Mucosa of stomach (tissue), 1 donor: ENCODE data around the gene ZNF430.
"Not testable (repeated sequence)": the region's sequence is repeated elsewhere in the genome, so short reads cannot be mapped to it uniquely, and the experiment has no call there.

ENCODE experiments used
- H3K27me3 ChIP-seq: one replicate; pipeline ENCODE4 v1.7.0; 2013; ENCODE audit warnings: mild to moderate bottlenecking, low read length; ENCODE audit not compliant: control insufficient read depth, insufficient read depth
- H3K36me3 ChIP-seq: one replicate; pipeline ENCODE4 v1.7.0; 2013; ENCODE audit warnings: low read length; ENCODE audit not compliant: control insufficient read depth, insufficient read depth
- H3K4me1 ChIP-seq: one replicate; pipeline ENCODE4 v1.7.0; 2013; ENCODE audit warnings: mild to moderate bottlenecking, low read length; ENCODE audit not compliant: control insufficient read depth, insufficient read depth
- H3K4me3 ChIP-seq: one replicate; pipeline ENCODE4 v1.7.0; 2013; ENCODE audit warnings: low read length
- H3K9ac ChIP-seq: one replicate; pipeline ENCODE4 v1.7.0; 2013; ENCODE audit warnings: mild to moderate bottlenecking, low read length, moderate library complexity
- H3K9me3 ChIP-seq: one replicate; pipeline ENCODE4 v1.7.0; 2013; ENCODE audit warnings: mild to moderate bottlenecking, low read length, moderate library complexity; ENCODE audit not compliant: control insufficient read depth
- donor health status: Pancreatic carcinoma.

The ZNF430 gene

GRCh38 chr19:21020298-21021227 is at the start of gene ZNF430:
Gene ZNF430, plus strand, starts transcription at chr19:21020657. Its CDS starts 144 bp downstream, at chr19:21020801.
- Histone ChIP-seq H3K4me1 (peaks cover 15% of the 10 kb centered on the region), H3K4me3 (peak within 1 kb of the TSS; percentile 85), H3K36me3 (no peaks in the 10 kb centered on the region), H3K9me3 (no peaks in the 10 kb centered on the region), H3K9ac (peak within 1 kb of the TSS; percentile 89), H3K27me3 (no peaks in the 10 kb centered on the region)

- not testable (repeated sequence) for H3K4me3 ChIP-seq, H3K9me3 ChIP-seq, H3K36me3 ChIP-seq, H3K27me3 ChIP-seq, H3K4me1 ChIP-seq, H3K9ac ChIP-seq
Measured at GRCh38 chr19:20992788-20993187, 27.7 kb upstream of the ZNF430 start.

DNA sequence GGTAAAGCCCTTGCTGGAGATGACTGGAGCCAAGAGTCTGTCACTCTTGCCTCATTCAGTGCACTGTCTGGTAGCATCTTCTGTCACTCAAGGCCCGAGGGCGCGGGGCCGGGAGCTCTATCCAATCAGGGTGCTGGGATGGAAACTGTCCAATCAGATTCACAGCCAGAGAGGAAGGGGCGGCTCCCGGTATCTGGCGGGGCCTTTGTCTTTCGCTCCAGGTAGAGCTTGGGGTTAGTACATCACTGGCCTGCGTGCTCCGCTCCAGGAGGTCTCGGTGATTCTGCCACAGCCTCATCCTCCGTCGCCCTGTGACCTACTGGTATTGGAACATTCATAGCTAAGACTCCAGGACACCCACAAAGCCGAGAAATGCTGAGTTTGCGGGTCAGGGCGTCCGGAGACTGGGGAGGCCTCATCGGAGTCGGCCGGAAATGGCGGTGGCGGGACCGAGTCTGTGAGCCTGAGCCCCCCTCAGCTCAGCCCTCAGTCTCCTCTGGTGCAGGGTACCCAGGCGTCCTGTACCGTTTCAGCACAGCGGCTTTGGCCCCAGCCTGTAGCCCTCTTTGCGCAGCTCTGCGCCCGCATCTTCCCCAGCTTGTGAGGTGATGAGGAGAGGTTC is 20.6 kb upstream of the ZNF430 start:
- Histone ChIP-seq H3K36me3 (no peaks in the 10 kb centered on the region), H3K4me3 (peak overlapping the region; percentile 37), H3K4me1 (no peaks in the 10 kb centered on the region), H3K9me3 (no peaks in the 10 kb centered on the region), H3K27me3 (no peaks in the 10 kb centered on the region), H3K9ac (no peak overlapping the region)

GRCh38 chr19:21021238-21021637 is 781 bp downstream of the ZNF430 start:
- H3K36me3 ChIP-seq, H3K9me3 ChIP-seq, H3K27me3 ChIP-seq: not testable (repeated sequence)
- Histone ChIP-seq H3K4me1 (peaks cover 15% of the 10 kb centered on the region), H3K4me3 (peak overlapping the region; percentile 85), H3K9ac (peak overlapping the region; percentile 89)

DNA sequence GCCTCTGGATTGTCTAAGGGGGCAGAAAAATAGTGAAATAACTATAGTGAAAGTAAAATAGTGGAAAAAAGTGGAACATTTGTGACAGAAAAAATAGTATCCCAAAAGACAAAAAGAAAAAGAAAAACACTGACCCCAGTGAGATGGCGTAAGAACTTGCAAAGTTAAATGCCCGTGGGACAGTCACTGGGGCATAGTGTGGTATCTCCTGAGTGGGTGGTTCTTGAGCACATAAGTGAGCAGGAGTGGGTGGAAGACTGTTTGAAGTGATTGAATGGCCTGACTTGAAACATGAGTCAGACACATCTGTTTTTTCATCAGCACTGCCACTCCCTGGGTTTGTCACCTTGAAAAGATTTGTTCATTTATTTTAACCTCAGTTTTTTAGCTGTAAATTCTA is 2.5 kb downstream of the ZNF430 start:
- Histone ChIP-seq H3K36me3 (no peaks in the 10 kb centered on the region), H3K9ac (no peak overlapping the region), H3K27me3 (no peaks in the 10 kb centered on the region), H3K4me3 (no peak overlapping the region), H3K9me3 (no peaks in the 10 kb centered on the region), H3K4me1 (peaks cover 15% of the 10 kb centered on the region)

DNA sequence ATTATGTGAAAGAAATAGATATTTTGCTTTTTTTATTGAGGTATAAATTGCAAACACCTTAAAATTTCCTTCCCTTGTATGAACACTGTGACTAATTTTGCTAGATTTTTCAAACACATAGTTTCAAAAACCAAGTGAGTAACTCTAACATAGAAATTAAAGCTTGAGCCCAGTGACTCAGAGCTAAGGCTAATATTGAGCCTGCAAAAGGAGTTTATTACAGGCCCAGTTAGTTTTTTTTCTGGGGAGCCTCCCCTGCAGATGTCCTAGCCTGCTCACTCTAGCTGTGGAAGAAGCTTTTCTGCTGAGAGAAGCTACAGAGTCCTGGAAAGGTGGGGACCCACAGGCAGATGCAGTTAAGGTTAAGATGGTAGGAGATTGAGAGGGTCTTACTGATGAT is 3.4 kb downstream of the ZNF430 start:
- peaks cover 15% of the 10 kb centered on the region for H3K4me1 ChIP-seq
- H3K27me3 ChIP-seq = no peaks in the 10 kb centered on the region
- H3K9ac ChIP-seq = no peak overlapping the region
- H3K9me3 ChIP-seq = no peaks in the 10 kb centered on the region
- H3K4me3 ChIP-seq = no peak overlapping the region
- no peaks in the 10 kb centered on the region for H3K36me3 ChIP-seq

DNA sequence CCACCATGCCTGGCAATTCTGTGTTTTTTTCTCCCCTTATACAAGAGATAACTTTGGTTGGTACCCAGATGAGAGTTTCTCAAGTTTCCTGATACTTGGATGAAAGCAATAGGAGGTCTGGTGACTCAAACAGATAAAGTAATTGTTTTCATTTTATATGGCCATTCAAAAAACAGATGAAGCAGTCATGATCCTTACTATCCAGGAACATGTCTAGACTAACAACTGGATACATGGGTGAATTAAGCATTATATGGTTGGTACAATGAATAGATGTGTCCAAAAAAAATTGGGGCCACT is 8.5 kb downstream of the ZNF430 start:
- Histone ChIP-seq H3K36me3 (no peaks in the 10 kb centered on the region), H3K4me1 (peaks cover 3% of the 10 kb centered on the region), H3K9me3 (no peaks in the 10 kb centered on the region), H3K9ac (no peak overlapping the region), H3K4me3 (no peak overlapping the region), H3K27me3 (no peaks in the 10 kb centered on the region)

- Histone ChIP-seq H3K4me1 (no peaks in the 10 kb centered on the region), H3K9ac (no peak overlapping the region), H3K4me3 (no peak overlapping the region), H3K36me3 (no peaks in the 10 kb centered on the region), H3K9me3 (peaks cover 4% of the 10 kb centered on the region), H3K27me3 (no peaks in the 10 kb centered on the region)
Measured at GRCh38 chr19:21045028-21045427, 24.6 kb downstream of the ZNF430 start.

GRCh38 chr19:21046489-21046888 is 26.0 kb downstream of the ZNF430 start:
- peaks cover 4% of the 10 kb centered on the region for H3K9me3 ChIP-seq
- H3K27me3 ChIP-seq = no peaks in the 10 kb centered on the region
- H3K4me1 ChIP-seq = no peaks in the 10 kb centered on the region
- H3K9ac ChIP-seq = no peak overlapping the region
- no peaks in the 10 kb centered on the region for H3K36me3 ChIP-seq
- H3K4me3 ChIP-seq = no peak overlapping the region

- H3K9me3 ChIP-seq = peaks cover 4% of the 10 kb centered on the region
- H3K4me3 ChIP-seq = no peak overlapping the region
- H3K36me3 ChIP-seq = peaks cover 2% of the 10 kb centered on the region
- H3K27me3 ChIP-seq = no peaks in the 10 kb centered on the region
- H3K4me1 ChIP-seq = no peaks in the 10 kb centered on the region
- H3K9ac ChIP-seq = no peak overlapping the region
Measured at GRCh38 chr19:21047716-21048115, 27.3 kb downstream of the ZNF430 start.

- H3K9ac ChIP-seq = no peak overlapping the region
- H3K4me1 ChIP-seq = no peaks in the 10 kb centered on the region
- peaks cover 7% of the 10 kb centered on the region for H3K36me3 ChIP-seq
- H3K9me3 ChIP-seq = peaks cover 4% of the 10 kb centered on the region
- no peak overlapping the region for H3K4me3 ChIP-seq
- no peaks in the 10 kb centered on the region for H3K27me3 ChIP-seq
Measured at GRCh38 chr19:21052902-21053301, 32.4 kb downstream of the ZNF430 start.

DNA sequence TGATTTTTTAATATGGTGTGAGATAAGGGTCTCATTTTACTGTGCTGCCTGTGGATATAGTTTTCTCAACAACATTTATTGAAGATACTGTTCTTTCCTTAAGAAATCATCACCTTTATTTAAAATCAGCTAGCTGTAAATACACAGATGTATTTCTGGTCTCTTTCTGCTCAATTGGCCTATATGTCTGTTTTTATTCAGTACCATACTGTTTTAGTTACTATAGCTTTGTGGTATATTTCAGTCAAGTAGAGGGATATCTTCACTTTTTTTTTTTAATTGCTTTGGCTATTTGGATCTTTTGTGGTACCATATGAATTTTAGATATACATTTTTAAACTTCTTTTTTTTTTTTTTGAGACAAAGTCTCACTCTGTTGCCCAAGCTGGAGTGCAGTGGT is 44.9 kb downstream of the ZNF430 start:
- no peaks in the 10 kb centered on the region for H3K9me3 ChIP-seq
- no peaks in the 10 kb centered on the region for H3K36me3 ChIP-seq
- no peak overlapping the region for H3K4me3 ChIP-seq
- no peaks in the 10 kb centered on the region for H3K4me1 ChIP-seq
- H3K9ac ChIP-seq = no peak overlapping the region
- H3K27me3 ChIP-seq = no peaks in the 10 kb centered on the region
